HS-5 (cell line): Measurements from ENCODE around the gene DLG3.
A peak's percentile ranks its signal among the peaks of the same experiment; 100 is the strongest.
"Not testable (repeated sequence)": the region's sequence is repeated elsewhere in the genome, so short reads cannot be mapped to it uniquely, and the experiment has no call there.

Experiments used
- DNase-seq: peaks from one replicate; pipeline ENCODE4 v3.0.0-alpha.2; 2012; ENCODE audit warnings: low read depth

The DLG3 gene

GRCh38 chrX:70476934-70477733, 32.5 kb downstream of the DLG3 start:
- peak; percentile 22 for DNase-seq

GRCh38 chrX:70477734-70478075, 33.1 kb downstream of the DLG3 start:
- no peak for DNase-seq

GRCh38 chrX:70478526-70479245, 34.1 kb downstream of the DLG3 start:
- DNase-seq: peak; percentile 3

DNA sequence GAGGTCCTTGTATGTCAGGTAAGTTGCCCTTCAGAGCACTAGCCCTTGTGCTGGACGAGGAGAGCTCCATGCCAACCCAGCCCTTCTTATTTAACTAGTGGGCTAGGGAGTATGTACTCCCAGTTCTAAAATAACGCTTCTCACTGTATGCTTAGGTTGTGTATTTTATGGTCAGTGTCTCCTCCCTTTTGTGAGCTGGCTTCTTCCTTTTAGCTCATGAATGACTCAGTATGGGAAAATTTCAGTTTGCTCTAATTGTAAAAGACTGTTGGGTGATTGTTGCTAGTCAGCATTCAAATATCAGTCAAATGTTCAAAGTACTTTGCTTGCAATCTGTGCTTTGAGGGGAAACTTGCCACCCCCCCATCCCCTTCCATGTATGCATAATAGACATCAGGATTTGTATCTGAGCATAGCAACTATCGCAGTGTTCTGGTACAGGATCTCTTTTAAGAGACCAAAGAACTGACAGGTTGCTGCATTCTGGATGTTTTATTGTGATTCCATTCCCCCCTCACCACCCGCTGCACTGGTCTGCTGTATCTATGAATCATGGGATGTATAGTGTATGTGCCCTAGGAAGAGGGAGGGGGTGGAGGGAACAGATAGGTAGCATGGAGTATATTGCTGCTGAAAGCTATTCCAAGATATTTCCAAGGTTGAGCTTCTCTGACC, 34.7 kb downstream of the DLG3 start:
- peak; percentile 31 for DNase-seq

- no peak for DNase-seq
These were observed 35.5 kb downstream of the DLG3 start for GRCh38 chrX:70479922-70480659.

DNA sequence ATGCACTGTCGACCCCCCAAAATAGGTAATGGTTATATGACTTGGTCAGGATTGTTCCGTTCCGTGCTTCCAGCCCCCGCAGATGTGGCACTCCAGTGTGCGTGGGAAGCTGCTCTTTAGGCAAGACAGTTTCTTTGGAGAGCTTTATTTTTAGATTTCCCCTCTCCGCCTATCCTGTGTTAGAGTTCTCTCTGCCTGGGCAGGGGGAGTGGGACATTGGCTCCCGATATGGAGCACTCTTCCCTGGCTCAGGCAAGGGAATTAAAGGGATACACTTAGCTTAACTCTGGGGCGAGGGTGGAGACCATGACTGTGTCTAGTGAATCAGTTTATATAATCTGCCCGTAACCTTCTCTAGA, 36.0 kb downstream of the DLG3 start:
- no peak for DNase-seq

DNA sequence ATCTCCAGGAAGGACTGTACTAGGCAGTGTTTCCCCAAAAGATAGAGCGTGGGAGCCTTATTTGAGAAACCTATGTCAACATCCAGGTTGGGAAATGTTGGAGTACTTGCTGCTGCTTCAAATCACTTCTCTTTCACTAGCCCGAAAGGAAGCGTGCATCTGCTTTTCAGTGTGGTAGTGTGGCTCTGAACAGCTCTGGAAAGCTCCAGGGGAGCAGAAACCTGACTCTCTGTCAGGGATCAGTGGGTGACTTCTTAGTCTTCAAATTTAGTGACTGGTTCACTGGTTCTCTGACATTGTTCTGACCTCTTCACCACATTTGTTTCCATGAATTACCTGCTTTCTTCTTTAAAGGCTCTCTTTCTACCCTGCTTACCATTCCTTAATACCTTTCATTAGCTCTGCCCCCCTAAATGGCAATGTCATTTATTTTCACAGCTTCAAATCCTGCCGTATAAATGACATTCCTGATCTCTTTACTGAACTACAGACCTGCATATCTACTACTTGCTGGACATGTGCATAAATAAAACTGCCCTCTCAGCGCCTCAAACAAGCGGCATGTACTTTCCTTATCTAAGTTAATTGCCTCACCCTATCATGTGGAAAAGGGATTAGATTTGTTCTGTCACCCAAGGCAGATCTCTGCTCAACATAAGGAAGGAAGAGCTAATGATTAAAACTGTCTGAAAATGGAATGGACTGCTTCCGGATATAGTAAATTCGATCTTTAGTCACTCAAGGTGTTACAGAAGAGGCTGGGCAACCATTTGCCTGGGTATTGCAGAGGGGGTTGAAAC, 37.0 kb downstream of the DLG3 start:
- DNase-seq: no peak

DNA sequence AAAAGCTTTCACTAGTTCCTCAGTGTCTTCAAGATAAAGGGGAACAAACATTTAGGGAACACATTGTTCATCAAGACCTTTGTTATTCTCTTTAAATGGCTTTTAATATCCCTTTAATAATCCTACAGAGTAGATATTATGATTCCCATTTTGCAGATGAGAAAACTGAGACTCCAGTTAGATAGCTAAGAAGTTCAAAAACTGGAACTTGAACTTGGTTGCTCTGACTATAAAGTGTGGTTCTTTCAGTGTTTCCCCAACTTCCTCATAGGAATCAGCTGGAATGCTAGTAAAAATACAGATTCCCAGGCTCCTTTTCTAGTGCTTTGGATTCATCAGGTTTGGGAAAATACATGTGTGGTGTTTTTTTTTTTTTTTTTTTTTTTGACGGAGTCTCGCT, 37.7 kb downstream of the DLG3 start:
- no peak for DNase-seq

GRCh38 chrX:70485466-70485865, 40.8 kb downstream of the DLG3 start:
- DNase-seq: no peak

- no peak for DNase-seq
These were observed 44.2 kb downstream of the DLG3 start for GRCh38 chrX:70488856-70489255.

DNA sequence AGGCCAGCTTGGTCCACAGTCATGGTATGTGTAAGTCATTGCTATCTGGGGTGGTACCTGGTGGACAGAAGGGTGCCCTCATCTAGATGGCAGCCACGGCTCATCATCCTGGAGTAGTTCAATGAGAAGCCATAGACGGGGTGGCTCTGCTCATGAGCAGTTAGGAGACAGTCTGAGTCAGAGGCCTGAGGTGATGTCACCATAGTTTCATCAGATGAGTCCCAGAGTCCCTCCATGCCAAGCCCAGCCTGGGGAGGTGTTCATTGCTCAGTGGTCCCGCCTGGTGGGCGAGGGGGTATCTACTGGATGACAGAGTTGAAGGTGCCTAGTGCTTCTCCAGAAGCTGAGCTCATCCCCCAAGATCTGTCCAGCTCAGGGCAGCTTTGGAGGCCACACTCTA, 49.8 kb downstream of the DLG3 start:
- no peak for DNase-seq

GRCh38 chrX:70496491-70496890, 51.9 kb downstream of the DLG3 start:
- DNase-seq: no peak

- no peak for DNase-seq
These were observed 52.4 kb downstream of the DLG3 start for GRCh38 chrX:70497026-70497425.

- no peak for DNase-seq
These were observed 53.5 kb downstream of the DLG3 start for GRCh38 chrX:70498129-70498528.

GRCh38 chrX:70500826-70501225, 56.2 kb downstream of the DLG3 start:
- DNase-seq: no peak

DNA sequence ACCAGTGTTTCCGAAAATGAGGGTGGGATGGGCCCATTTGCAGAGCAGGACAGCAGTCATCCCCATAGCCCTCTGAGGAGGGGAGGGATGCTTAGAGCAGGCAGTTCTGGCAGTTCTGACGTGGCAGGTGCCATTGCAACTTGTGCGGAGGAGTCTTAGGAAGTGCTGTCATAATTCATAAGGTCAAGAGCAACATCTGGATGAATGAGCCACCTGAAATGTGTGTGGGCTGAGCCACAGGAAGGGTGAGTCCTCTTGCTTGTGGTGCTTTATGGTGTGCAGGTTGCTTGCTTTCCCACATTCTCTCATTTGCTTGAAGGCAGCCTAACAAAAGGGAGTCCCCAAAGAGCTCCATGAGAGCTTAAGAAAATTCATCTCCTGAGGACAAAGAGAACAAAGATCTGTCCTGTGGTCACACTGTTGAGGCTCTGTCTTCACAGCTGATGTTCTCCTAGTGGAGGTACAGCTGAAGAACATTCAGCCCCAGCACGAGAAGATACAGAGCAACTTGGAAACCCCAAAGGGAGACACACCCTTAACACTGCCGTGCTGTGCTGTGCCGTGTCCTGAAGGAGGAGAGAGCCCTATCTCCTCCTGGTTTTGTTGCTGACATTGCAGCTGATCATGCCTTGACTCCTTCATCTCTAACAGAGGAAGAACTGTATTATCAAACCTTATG, 60.3 kb downstream of the DLG3 start:
- DNase-seq: no peak

- no peak for DNase-seq
These were observed 60.8 kb downstream of the DLG3 start for GRCh38 chrX:70505451-70505841.

DNA sequence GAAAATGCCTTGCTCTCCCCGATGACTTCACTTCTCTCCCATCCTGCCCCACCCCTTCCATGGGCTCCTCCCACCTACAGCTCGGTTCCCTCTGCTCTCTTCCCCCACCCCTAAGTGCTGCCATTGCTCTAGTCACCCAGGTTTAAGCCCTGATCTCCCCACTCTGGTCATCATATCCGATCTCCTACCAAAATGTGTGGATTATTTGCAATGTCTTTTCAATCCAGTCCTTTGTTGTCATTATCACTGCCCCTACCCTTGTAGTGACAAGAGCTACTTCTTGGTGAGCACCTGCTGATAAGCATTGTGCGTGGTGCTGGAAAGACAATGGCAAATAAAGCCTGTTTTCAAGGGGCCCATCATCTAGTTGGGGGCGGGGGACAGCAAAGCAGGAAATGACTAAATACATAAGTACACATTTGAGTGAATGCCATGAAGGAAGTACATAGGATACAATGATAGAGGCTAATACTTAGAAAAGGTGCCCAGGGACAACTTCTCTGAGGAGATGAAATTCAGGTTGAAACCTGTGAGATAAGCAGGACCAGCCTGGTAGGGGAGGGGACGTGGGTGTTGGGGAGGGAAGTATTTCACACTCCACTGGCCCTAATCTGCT, 63.8 kb downstream of the DLG3 start:
- DNase-seq: no peak

GRCh38 chrX:70509078-70509477, 64.4 kb downstream of the DLG3 start:
- DNase-seq: no peak

GRCh38 chrX:70515270-70515669, 70.6 kb downstream of the DLG3 start:
- DNase-seq: not testable (repeated sequence)

- not testable (repeated sequence) for DNase-seq
These were observed 71.1 kb downstream of the DLG3 start for GRCh38 chrX:70515692-70516091.
